GM18907 (cell line): ENCODE data around the gene GMDS.

Source experiments
- ATAC-seq: cut with Tn5 transposase; IDR thresholded peaks from one replicate; pipeline ENCODE4 v1.9.1; 2021; ENCODE audit warnings: mild to moderate bottlenecking, moderate library complexity; ENCODE audit not compliant: unreplicated experiment

Gene GMDS

GRCh38 chr6:1622220-1622850 is 623.1 kb downstream of the GMDS start:
- ATAC-seq = no peak

- no peak for ATAC-seq
These were observed 624.2 kb downstream of the GMDS start for GRCh38 chr6:1621070-1621701.

- no peak for ATAC-seq
These were observed 624.8 kb downstream of the GMDS start for GRCh38 chr6:1620504-1621069.

- ATAC-seq = no peak
These were observed 625.5 kb downstream of the GMDS start for GRCh38 chr6:1619673-1620503.

GRCh38 chr6:1619098-1619672 is 626.2 kb downstream of the GMDS start:
- ATAC-seq = no peak

GRCh38 chr6:1618311-1619097 is 626.9 kb downstream of the GMDS start:
- ATAC-seq = no peak

- ATAC-seq = no peak
These were observed 627.7 kb downstream of the GMDS start for GRCh38 chr6:1617466-1618310.

- ATAC-seq = no peak
These were observed 628.5 kb downstream of the GMDS start for GRCh38 chr6:1616701-1617463.

- no peak for ATAC-seq
These were observed 629.5 kb downstream of the GMDS start for GRCh38 chr6:1615853-1616420.

- ATAC-seq = no peak
These were observed 630.1 kb downstream of the GMDS start for GRCh38 chr6:1615151-1615852.

- no peak for ATAC-seq
These were observed 630.8 kb downstream of the GMDS start for GRCh38 chr6:1614448-1615150.

GRCh38 chr6:1613688-1614447 is 631.5 kb downstream of the GMDS start:
- no peak for ATAC-seq

- ATAC-seq = no peak
These were observed 632.1 kb downstream of the GMDS start for GRCh38 chr6:1613346-1613687.

- no peak for ATAC-seq
These were observed 632.5 kb downstream of the GMDS start for GRCh38 chr6:1612974-1613306.

- no peak for ATAC-seq
These were observed 633.0 kb downstream of the GMDS start for GRCh38 chr6:1612299-1612973.

- no peak for ATAC-seq
These were observed 633.7 kb downstream of the GMDS start for GRCh38 chr6:1611572-1612298.
